SU-DHL-6 (cell line): ENCODE measurements around the gene ASAP2.

ENCODE experiments used
- CTCF ChIP-seq: fragments of 200-600 bp; sonication (generic); IDR thresholded peaks from one replicate; pipeline ENCODE4 v1.5.1; 2017; ENCODE audit warnings: antibody characterized with exemption, mild to moderate bottlenecking, low read length, moderate library complexity; ENCODE audit not compliant: insufficient read depth, poor library complexity, severe bottlenecking
- EZH2phosphoT487 ChIP-seq: fragments of 200-600 bp; sonication (generic), shearing (Covaris generic); conservative IDR thresholded peaks from 2 replicates; pipeline ENCODE4 v1.6.1; 2018; ENCODE audit warnings: mild to moderate bottlenecking, antibody characterized with exemption, low read length, moderate library complexity, mixed read lengths

DNA sequence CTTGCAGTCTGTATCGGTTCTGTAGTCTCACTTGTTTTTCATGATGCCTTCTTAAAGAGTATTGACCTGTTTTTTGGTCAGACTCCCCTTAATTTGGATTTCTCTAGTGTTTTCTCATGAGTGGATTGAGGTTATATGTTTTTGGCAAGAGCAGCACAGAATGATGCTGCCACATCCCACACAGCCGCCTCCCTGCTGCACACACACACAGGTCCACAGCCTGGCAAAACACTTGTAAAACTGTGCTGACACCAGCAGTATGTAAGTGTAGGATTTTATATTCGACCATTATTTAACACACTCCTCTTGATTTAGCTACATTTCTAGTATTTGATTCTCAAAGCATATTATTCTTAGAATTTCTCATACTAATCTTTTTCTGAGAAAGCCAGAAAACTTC, 148.7 kb downstream of the ASAP2 start:
- TF ChIP-seq CTCF: no peak
- TF ChIP-seq EZH2phosphoT487: no peak
